Choroid plexus epithelial cell (primary cell): ENCODE measurements around the gene COL21A1.

ENCODE experiments used
- DNase-seq: peaks from one replicate; pipeline ENCODE4 v3.0.0-alpha.2; 2010; ENCODE audit warnings: low read depth
- H3K4me3 ChIP-seq: 2 replicates; pipeline ENCODE4 v1.5.1; 2011; ENCODE audit warnings: low read depth, mild to moderate bottlenecking, control low read depth, low read length, moderate library complexity
- TF ChIP-seq, protein P1 (sequence below): conservative IDR thresholded peaks from 2 replicates; pipeline ENCODE4 v1.5.1; 2011; ENCODE audit warnings: low read depth, mild to moderate bottlenecking, control low read depth, inconsistent platforms, low read length, moderate library complexity

Gene COL21A1

DNA sequence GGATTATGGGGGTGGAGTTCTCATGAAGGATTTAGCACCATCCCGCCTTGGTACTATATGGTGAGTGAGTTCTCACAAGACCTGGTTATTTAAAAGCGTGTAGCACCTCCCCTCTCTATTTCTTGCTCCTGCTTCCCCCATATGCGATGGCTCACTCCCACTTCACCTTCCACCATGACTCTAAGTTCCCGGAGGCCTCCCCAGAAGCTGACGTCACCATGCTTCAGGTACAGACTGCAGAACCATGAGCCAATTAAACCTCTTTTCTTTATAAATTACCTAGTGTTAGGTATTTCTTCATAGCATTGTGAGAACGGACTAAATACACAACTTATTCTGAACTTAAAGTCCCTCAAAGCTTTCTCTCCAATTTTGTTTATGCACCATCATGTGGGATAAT lies 208.6 kb downstream of the COL21A1 start:
- H3K4me3 ChIP-seq: no peak overlapping the region
- DNase-seq: no peak
- TF ChIP-seq, protein P1, sequence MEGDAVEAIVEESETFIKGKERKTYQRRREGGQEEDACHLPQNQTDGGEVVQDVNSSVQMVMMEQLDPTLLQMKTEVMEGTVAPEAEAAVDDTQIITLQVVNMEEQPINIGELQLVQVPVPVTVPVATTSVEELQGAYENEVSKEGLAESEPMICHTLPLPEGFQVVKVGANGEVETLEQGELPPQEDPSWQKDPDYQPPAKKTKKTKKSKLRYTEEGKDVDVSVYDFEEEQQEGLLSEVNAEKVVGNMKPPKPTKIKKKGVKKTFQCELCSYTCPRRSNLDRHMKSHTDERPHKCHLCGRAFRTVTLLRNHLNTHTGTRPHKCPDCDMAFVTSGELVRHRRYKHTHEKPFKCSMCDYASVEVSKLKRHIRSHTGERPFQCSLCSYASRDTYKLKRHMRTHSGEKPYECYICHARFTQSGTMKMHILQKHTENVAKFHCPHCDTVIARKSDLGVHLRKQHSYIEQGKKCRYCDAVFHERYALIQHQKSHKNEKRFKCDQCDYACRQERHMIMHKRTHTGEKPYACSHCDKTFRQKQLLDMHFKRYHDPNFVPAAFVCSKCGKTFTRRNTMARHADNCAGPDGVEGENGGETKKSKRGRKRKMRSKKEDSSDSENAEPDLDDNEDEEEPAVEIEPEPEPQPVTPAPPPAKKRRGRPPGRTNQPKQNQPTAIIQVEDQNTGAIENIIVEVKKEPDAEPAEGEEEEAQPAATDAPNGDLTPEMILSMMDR: no peak

DNA sequence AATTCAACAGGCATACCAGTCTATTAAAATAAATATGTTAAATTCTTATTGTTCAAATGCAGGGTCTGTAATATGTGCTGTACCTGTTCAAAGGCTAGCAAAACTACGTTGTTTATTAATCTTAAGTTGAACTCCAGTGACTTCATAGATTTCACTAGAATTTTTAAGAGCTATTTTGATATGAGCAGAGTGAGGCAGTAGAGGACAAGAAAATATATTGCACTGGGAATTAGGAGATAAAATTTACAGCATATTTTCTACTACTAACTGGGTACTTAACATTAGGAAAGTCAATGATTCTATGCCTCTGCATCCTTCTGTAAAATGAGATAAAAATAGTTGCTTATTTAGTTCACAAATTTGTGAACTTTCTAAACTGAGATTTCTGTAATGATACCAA lies 209.8 kb downstream of the COL21A1 start:
- TF ChIP-seq, protein P1: peak; percentile 28
- peak; percentile 51 for DNase-seq
- no peak overlapping the region for H3K4me3 ChIP-seq

DNA sequence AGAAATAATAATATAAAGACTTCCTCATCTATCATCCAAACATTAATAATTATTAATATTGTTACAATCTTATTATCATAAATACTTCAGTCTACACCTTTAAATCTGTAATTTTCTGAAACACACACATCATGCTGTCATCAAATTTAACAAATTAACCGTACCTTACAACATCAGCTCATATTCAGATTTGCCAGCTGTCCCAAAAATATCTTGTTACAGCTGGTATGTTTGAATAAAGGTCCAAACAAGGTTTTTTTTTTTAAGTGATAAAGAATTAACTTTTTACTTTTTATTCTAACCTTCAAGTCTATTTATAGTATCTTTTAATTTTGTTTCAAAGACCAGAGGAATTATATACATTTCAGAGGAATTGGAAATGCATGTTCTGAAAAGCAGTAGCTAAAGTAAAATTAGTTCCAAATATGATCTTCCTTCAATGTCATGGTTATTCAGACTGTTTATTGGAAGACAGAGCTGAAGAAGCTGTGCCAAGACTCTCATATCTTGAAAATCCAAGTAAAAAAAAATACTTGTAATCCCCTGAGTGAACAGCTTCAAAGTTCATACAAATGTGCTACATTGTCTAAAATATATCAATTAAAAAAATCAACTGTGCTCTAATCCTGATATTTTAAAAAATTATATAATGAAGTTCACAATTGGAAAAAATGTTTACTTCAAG lies 210.3 kb downstream of the COL21A1 start:
- H3K4me3 ChIP-seq: no peak overlapping the region
- TF ChIP-seq, protein P1: no peak
- DNase-seq: no peak

DNA sequence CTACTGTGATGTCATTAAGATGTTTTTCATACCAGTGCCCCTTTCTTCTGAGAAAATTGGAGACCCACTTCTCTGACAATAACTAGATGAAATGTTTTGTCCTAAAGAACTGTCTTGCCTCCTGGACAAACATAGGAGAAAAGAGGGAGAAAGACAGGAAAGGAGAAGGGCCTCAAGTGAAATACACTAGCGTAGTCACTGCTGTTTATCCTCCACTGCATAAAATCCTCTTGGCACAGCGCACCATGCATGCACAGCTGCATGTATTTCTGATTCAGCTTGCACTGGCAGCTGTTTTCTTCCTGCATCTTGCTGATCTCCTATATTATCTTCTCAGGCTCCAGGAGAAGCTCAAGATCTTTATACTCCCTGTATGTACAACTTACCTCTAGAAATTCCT lies 214.0 kb downstream of the COL21A1 start:
- TF ChIP-seq, protein P1: no peak
- no peak overlapping the region for H3K4me3 ChIP-seq
- no peak for DNase-seq

DNA sequence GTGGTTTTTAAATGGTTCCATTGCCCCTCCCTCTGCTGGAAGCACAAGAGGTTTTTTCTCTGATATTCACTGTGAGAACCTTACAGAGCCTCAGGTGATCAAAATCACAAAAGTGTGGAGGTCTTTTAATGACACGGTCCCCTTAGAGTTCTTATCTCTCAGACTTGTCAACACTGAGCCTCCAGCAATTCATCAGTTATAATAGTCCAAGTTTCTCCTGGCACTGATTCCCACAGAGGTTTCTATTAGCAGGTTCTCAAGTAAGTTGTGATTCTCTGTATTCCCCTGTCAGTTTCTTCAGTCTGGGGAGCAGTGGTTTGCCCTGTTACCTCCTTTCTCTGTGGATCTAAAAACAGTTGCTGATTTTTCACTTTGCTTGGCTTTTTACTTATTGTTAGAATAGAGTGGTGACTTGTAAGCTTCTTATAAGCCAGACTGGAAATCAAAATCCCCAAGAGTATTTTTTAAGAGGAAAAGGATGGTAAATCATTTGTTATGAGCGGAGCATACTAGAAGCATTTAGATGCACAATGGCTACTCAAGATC lies 214.6 kb downstream of the COL21A1 start:
- TF ChIP-seq, protein P1: no peak
- H3K4me3 ChIP-seq: no peak overlapping the region
- DNase-seq: no peak

DNA sequence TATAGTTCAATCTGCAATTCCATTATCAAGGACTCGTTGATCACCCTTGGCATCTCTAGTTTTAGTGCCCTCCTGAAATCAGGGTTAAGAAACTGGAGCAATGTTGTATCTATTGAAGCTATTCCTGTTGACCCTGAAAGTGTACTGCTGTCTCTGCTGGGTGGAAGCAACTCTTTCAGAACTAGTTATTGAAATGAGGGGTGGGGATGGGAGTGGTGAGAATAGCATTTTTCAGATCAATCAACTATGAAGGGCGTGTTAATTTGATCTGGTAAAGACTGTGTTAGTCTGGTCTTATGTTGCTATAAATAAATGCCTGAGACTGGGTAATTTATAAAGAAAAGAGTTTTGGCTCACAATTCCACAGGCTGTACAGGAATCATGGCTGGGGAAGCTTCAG lies 219.5 kb downstream of the COL21A1 start:
- DNase-seq: no peak
- TF ChIP-seq, protein P1: no peak
- no peak overlapping the region for H3K4me3 ChIP-seq
